NCI-H128 (cell line): Measurements from ENCODE around the gene TECTA.
"Not testable (repeated sequence)": the region's sequence is repeated elsewhere in the genome, so short reads cannot be mapped to it uniquely, and the experiment has no call there.

Source experiments
- DNase-seq: peaks from one replicate; lab custom pipeline; 2025; ENCODE audit not compliant: unreplicated experiment; lab: John Stamatoyannopoulos, UW

Gene TECTA

DNA sequence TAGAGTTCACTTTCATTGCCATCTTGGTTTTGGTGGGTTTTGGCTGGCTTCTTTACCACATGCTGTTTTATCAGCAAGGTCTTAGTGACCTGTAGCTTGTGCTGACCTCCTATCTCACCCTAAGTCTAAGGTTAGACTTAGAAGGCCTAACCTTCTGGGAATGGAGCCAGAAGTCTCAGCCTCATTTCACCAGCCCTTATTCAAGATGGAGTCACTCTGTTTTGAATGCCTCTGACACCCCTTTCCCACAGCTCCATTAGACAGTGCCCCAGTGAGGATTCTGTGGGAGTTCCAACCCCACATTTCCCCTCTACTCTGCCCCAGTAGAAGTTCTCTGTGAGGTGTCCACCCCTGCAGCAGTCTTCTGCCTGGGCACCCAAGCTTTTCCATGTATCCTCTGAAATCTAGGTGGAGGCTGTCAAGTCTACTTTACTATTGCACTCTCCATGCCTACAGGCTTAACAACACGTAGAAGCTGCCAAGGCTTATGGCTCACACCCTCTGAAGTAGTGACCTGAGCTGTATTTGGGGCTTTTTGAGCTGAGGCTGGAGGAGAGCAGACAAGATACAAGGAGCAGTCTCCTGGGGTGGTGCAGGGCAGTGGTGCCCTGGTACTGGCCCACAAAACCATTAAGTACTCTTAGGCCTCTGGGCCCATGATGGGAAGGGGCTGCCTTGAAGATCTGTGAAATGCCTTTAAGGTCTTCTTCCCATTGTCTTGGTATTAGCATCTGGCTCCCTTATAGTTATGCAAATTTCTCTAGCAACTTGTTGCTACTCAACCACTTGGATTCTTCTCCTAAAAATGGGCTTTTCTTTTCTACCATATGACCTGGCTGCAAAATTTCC lies 125.6 kb downstream of the TECTA start:
- DNase-seq = no peak

DNA sequence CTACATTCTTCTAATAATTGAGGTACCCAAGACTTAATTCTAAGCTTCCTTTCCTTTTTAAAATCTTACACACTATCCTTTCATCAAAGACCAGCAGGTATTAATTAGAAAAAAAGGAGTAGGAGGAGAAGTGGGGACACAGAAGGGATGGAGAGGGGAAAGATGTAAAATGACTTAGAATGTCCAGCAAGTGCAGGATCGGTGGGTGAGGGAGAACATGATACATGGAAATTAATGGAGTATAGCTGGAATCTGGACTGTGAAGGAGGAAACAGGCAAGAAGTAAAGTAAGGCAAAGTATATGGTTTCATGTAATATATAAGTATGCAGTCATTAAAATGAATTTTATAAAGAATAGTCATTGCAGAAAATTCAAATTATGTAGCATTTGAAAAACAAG lies 127.8 kb downstream of the TECTA start:
- no peak for DNase-seq

DNA sequence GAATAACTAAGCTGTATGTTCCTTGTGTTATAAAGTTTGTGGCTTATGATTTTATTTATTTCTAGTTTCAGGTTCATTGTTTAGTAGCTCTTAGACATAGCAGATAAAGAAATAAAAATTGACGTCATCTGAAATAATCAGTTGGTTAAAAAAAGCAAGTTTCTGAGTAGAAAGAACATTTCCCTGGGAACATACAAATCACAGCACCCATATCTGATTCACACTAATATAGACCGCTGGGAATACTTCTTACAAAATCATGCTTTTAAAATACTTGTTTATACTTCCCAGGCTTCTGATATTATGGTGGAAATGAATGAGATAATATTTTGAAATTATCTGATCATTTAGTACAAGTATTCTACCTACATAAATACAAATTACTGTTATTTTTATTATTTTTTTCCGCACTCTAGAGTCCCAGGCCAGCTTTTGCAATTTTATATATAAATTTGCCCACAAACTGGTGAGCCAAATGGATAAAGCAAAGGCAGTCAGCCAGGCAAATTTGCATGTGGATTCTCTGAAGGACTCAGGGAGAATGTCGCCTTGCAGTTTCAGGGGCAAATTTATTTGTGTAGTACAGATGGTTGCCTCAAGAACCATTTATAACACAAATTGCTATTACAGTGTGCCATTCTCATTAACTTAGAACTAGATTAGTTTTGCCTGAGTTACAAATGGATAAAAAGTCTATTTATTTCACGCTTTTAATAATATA lies 128.6 kb downstream of the TECTA start:
- no peak for DNase-seq

DNA sequence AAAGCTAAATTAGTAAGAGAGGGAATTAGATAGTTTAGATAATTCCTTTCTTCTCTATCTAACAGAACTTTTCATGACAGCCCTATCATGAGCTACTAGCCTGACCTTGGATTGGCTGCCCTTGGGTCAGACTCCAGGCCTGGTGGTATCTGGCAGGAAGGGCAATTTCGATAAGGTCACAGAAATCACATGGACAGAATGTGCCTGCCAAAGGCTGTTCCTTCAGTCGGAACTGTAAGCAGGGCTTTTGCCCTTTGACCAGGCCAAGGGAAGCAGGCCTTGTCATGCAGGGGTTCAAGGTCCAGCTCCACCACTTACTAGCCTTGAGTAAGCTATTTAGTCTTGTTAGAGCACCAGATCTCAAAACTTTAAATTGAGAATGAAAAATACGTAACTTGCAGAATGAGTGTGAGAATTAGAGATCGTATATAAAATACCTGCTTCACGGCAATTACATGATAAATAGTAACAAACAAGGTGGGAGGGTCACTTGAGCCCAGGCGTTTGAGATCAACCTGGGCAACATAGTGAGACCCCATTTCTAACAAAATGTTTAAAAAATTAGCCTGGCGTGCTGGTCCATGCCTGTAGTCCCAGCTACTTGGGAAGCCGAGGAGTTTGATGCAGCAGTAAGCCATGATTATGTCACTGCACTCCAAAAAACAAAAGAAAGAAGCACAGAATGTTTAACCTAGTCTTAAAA lies 130.7 kb downstream of the TECTA start:
- no peak for DNase-seq

DNA sequence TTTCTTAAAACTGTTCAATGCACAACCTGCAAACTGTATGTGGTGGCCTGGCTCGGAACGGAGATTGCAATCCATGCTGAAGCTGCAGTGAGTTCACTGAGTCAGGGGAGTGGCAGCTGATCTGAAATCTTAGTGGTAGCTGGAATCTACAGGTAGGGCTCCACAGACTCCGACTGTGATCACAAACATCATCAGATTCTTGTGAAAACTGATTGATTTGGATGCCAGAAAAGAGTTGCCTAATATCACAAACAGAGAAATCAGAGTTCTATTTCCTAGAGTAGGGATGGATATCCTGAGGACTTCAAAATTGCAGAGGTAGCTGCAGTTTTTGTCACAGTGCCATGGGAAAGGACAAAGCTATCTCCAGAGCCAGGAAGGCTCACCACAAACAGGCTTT lies 134.0 kb downstream of the TECTA start:
- no peak for DNase-seq

DNA sequence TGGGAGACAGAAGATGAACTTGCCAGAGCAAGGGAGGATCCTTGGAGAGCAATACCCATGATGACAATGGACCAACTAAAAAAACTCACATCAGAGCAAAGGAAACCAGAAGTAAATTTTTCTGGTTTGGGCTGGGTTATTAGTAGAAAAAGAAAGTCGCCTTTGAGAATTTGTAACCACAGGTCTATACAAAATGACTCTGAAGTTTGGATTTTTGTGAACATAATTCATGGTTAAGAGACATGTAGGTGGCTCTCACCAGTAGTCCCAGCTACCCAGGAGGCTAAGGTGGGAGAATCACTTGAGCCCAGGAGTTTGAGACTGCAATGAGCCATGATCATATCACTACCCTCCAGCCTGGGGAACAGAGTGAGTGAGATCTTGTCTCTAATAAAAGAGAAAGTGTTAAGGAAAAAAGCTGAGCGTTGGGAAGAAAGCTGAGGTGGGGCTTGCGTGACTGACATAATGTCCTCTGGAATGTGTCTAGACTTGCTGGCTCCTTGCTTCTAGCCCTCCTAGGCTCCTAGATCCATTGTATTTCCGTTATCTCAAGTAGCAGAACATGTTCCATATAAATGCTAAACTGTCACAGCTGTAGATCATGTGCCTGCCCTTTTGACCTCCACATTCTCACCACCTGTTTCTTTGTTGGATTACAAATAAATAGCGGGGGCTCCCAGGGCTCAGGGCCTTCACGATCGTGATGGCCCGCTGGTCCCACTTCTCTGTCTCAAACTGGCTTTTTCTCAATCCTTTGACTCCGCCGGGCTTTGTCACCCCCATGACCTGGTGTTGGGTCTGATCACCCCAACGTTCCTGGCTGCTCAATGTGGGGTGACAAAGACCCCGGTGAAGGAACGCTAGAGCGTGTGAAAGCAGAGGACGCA lies 135.3 kb downstream of the TECTA start:
- no peak for DNase-seq

DNA sequence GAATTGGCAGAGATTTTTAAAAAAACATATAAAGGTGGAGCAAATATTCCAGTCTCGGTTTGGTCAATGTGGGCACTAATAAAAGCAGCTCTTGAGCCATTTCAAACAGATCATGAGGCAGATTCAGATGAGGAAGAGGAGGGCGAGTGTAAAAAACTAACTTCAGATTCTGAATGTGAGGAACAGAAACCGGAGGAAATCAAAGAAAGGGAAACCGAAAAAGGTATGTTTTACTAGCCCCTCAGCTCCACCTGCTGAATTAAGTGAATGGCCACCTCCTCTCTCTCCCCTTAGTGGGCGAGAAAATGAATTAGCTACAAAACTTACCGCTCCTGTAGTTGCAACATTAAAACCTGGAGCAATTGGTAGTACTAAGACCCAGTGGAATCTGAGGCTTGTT lies 136.2 kb downstream of the TECTA start:
- DNase-seq = not testable (repeated sequence)

DNA sequence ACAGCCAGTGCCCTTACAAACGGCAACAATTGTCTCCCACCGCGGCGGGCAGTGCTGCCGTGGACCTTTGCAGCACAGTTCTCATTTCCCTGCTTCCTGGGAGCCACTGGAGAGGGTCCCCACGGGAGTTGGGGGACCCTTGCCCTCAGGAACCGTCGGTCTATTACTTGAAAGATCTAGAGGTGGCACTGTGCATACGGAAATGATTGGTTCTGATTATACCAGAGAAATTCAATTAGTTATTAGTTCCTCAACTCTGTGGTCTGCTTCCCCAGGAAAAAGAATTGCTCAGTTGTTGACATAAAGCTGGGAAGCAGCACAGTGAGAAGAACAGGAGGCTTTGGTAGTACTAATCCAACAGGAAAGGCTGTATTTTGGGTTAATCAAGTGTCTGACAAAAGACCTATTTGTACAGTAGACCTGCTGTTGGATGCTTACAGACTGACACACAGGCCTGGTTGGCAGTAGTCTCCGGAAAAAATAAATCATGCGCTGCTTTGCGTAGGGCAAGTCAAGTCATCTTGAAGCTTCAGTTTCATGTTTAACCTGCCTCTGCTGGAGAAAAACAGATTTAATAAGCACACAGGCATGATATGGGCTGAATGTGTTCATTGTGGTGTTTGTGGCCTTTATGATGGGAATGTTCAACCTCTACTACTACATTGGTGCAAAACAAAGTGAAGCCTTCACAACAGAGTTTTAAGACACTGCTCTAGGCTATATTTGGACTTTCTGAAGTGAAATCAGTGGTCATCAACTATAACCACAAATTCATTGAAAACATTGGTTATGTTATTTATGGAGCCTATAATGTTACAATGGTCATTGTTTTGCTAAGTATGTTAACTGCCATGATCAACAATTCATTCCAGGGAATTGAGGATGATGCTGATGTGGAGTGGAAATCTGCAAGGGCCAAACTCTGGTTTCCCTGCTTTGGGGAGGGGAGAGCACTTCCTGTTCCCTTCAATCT lies 136.9 kb downstream of the TECTA start:
- DNase-seq = no peak

DNA sequence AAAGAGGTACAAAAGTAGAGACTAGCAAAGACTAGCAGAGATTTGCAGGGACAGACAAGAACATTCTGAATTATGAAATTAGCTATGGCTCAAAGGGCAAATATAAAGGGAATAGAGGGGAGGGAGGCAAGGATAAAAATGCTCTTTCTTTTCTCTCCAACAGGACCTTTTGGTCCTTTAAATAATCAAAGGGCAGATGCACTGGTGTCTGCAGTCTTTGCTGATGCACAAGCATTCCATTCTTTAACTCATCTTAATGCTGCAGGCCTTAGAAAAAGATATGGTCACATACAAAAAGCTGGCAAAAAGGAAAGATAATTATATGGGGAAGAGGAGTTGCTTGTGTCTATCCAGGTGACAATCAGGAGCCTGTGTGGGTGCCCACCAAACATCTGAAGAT lies 137.9 kb downstream of the TECTA start:
- DNase-seq = no peak

DNA sequence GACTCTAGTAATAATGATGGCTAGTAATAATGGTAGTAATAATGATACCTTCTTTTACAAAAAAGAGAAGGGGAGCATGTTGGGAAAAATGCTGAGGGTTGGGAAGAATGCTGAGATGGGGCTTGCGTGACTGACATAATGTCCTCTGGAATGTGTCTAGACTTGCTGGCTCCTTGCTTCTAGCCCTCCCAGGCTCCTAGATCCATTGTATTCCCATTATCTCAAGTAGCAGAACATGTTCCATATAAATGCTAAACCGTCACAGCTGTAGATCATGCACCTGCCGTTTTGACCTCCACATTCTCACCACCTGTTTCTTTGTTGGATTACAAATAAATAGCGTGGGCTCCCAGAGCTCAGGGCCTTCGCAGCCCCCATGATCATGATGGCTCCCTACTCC lies 139.0 kb downstream of the TECTA start:
- DNase-seq = not testable (repeated sequence)

DNA sequence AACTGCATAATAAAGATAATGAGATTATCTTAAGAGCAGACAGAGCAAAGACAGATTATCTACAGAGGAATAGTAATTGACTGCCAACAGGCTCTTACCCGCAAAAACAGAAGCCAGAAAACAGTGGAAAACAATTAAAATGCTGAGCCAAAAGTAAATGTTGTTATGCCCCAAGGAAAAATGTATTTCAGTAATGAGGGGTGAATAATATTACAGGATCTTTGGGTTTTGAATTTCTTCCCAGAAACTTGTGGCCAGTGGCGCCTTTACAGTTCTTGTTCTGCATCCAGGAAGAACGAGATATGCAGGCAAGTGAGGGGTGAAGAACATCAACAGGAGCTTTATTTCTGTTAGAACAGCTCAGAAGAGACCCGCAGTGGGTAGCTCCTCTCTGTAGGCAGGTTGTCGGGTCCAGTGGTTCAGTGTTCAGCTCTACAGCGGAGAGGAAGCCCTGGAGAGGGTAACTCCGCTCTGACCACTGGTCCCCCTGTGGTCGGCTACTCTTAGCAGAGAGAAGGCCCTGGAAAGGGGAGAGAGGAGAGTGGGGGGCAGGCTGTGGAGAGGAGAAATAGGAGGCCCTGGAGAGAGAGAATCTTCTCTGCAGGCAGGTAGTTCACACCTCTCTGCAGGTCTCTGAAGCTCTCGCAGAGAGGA lies 139.7 kb downstream of the TECTA start:
- no peak for DNase-seq
